K562 (cell line): ENCODE results near the gene SLC1A2. TPM values are rescaled to one million over a fixed set of nuclear protein-coding genes. Genes with fewer than 3 reads are reported as not detected.

Experiments used
- ATAC-seq: fragments of 200-7000 bp; cut with Tn5 transposase; 3 replicates; pipeline ENCODE4 v1.9.1; 2020; ENCODE audit warnings: moderate library complexity
- BruUV-seq: library from RNA; stranded (reverse); fragments of 400-500 nt; replicated peaks from 2 replicates; lab custom pipeline; 2021; lab: Mats Ljungman, UMichigan
- CTCF ChIA-PET: fragments of 300-600 bp; formaldehyde crosslinking; extraction: SDS; loops from one replicate; lab custom pipeline; 2021; ENCODE audit warnings: low intra/inter-chr PET ratio; lab: Yijun Ruan, JAX
- POLR2A ChIA-PET: fragments of 300-600, 350-650 bp; sonication (Branson Sonifier 250); formaldehyde crosslinking; extraction: SDS; loops from one replicate; lab custom pipeline; 2021; ENCODE audit warnings: antibody characterized with exemption, inconsistent platforms; lab: Yijun Ruan, JAX
- DNase-seq, 4 experiments: peaks; one replicate each; pipeline versions ENCODE4 v3.0.0 to v3.0.0-alpha.2; 2011 to 2018; ENCODE audit warnings: low spot score in 3 of 4, mixed read lengths in 3 of 4; ENCODE audit errors: extremely low read depth in 1 of 4
- FAIRE-seq: peaks from 2 replicates; lab custom pipeline; 2011; peaks lifted over from hg19 to GRCh38; lab: Jason Lieb, UNC
- H2AFZ ChIP-seq: 2 replicates; pipeline ENCODE4 v1.6.0; 2011; ENCODE audit warnings: low read depth, low read length, control low read depth, inconsistent platforms
- H3K27ac ChIP-seq: fragments of 200-600 bp; 3 replicates; pipeline ENCODE4 v1.8.0; 2011; ENCODE audit warnings: low read depth, mild to moderate bottlenecking, control low read depth, inconsistent platforms, low read length, moderate library complexity, mixed read lengths; ENCODE audit errors: extremely low read depth
- H3K27me3 ChIP-seq, 2 experiments: fragments of 300-600 bp in 1 of 2; 2 replicates in 1 of 2; 3 replicates in 1 of 2; pipeline versions ENCODE4 v1.6.0 to v1.8.0; 2011; ENCODE audit warnings: inconsistent platforms in 2 of 2, low read length in 2 of 2, mild to moderate bottlenecking in 1 of 2, mixed read lengths in 1 of 2, moderate library complexity in 1 of 2; ENCODE audit not compliant: control insufficient read depth in 2 of 2, insufficient read depth in 2 of 2
- H3K36me3 ChIP-seq: fragments of 300-600 bp; 3 replicates; pipeline ENCODE4 v1.8.0; 2011; ENCODE audit warnings: mild to moderate bottlenecking, low read length, inconsistent platforms; ENCODE audit not compliant: control insufficient read depth, insufficient read depth
- H3K4me1 ChIP-seq, 2 experiments: fragments of 200-600 bp in 1 of 2; replicated peaks in 1 of 2; 2 replicates in 1 of 2; 3 replicates in 1 of 2; pipeline versions ENCODE4 v1.5.1 to v1.8.0; 2011; ENCODE audit warnings: inconsistent platforms in 2 of 2, low read length in 2 of 2, mild to moderate bottlenecking in 1 of 2, mixed read lengths in 1 of 2, moderate library complexity in 1 of 2; ENCODE audit not compliant: control insufficient read depth in 2 of 2, insufficient read depth in 2 of 2
- H3K4me2 ChIP-seq: 2 replicates; pipeline ENCODE4 v1.6.1; 2011; ENCODE audit warnings: low read length, control low read depth, inconsistent platforms, mixed read lengths; ENCODE audit not compliant: insufficient read depth
- H3K4me3 ChIP-seq: fragments of 200-600 bp; sonication (generic), shearing (Covaris generic); 2 replicates; pipeline ENCODE4 v1.5.1; 2016; ENCODE audit warnings: control low read depth, inconsistent platforms
- H3K79me2 ChIP-seq: fragments of 200-600 bp; 3 replicates; pipeline ENCODE4 v1.8.0; 2011; ENCODE audit warnings: low read length, inconsistent platforms; ENCODE audit not compliant: control insufficient read depth, insufficient read depth
- H3K9ac ChIP-seq, 2 experiments: 2 replicates each; pipeline versions ENCODE4 v1.6.0 to v1.6.1; 2011; ENCODE audit warnings: low read depth in 2 of 2, low read length in 2 of 2, control low read depth in 1 of 2, inconsistent platforms in 1 of 2, mild to moderate bottlenecking in 1 of 2, mixed read lengths in 1 of 2; ENCODE audit not compliant: insufficient read depth in 1 of 2
- H3K9me1 ChIP-seq: one replicate; pipeline ENCODE4 v1.6.0; 2011; ENCODE audit warnings: inconsistent platforms, mild to moderate bottlenecking, low read length, moderate library complexity; ENCODE audit not compliant: control insufficient read depth, insufficient read depth
- H3K9me3 ChIP-seq: replicated peaks from 2 replicates; pipeline ENCODE4 v1.5.1; 2011; ENCODE audit warnings: low read depth, low read length, inconsistent platforms; ENCODE audit not compliant: control insufficient read depth, insufficient read depth
- H4K20me1 ChIP-seq: replicated peaks from 2 replicates; pipeline ENCODE4 v1.6.1; 2011; ENCODE audit warnings: low read length, inconsistent platforms, mixed read lengths; ENCODE audit not compliant: control insufficient read depth, insufficient read depth
- CTBP1 ChIP-seq: fragments of 450-650 bp; IDR thresholded peaks from 2 replicates; pipeline ENCODE4 v1.6.1; 2016; ENCODE audit warnings: borderline replicate concordance
- DLX4 ChIP-seq: fragments of 250-450 bp; sonication (Bioruptor Pico); IDR thresholded peaks from 2 replicates; pipeline ENCODE4 v1.6.1; 2021; ENCODE audit warnings: mild to moderate bottlenecking
- DMBX1 ChIP-seq: fragments of 250-450 bp; sonication (Bioruptor Pico); IDR thresholded peaks from 2 replicates; pipeline ENCODE4 v1.8.0; 2022; ENCODE audit warnings: inconsistent platforms, mild to moderate bottlenecking, moderate library complexity, borderline replicate concordance
- GTF2A2 ChIP-seq: IDR thresholded peaks from 2 replicates; pipeline ENCODE4 v1.6.1; 2016; ENCODE audit warnings: mild to moderate bottlenecking, missing genetic modification characterization, missing compliant biosample characterization
- IRF2 ChIP-seq: sonication (generic); formaldehyde crosslinking; IDR thresholded peaks from 2 replicates; pipeline ENCODE4 v1.8.1; 2022; ENCODE audit warnings: mild to moderate bottlenecking, missing genetic modification reagents
- PCBP1 ChIP-seq: fragments of 200-400 bp; formaldehyde crosslinking; IDR thresholded peaks from 2 replicates; pipeline ENCODE4 v1.6.1; 2018; ENCODE audit warnings: mild to moderate bottlenecking, low read depth, low read length; ENCODE audit not compliant: poor library complexity, severe bottlenecking
- SMARCC2 ChIP-seq: fragments of 450-650 bp; IDR thresholded peaks from 2 replicates; pipeline ENCODE4 v1.6.1; 2017; ENCODE audit warnings: antibody characterized with exemption, moderate library complexity, mild to moderate bottlenecking, low read depth
- TFE3 ChIP-seq: fragments of 450-650 bp; formaldehyde crosslinking; IDR thresholded peaks from 2 replicates; pipeline ENCODE4 v1.4.0; 2020; ENCODE audit warnings: mild to moderate bottlenecking, mixed read lengths
- YY1 ChIP-seq, 3 experiments: IDR thresholded peaks; 2 replicates each; pipeline ENCODE4 v1.6.1; 2011; ENCODE audit warnings: low read length in 2 of 3, mild to moderate bottlenecking in 2 of 3, moderate library complexity in 2 of 3, borderline replicate concordance in 1 of 3, control low read depth in 1 of 3, low read depth in 1 of 3; ENCODE audit not compliant: insufficient read depth in 3 of 3, insufficient replicate concordance in 2 of 3, control insufficient read depth in 1 of 3, insufficient read length in 1 of 3; ENCODE audit errors: extremely low read depth in 1 of 3
- ZNF696 ChIP-seq: fragments of 250-450 bp; sonication (Bioruptor Pico); conservative IDR thresholded peaks from 2 replicates; pipeline ENCODE4 v1.4.0; 2020; ENCODE audit warnings: mild to moderate bottlenecking, moderate library complexity
- ZNF79 ChIP-seq: fragments of 250-450 bp; sonication (Bioruptor Pico); IDR thresholded peaks from 2 replicates; pipeline ENCODE4 v1.4.0; 2020; ENCODE audit warnings: low read depth, mild to moderate bottlenecking, moderate library complexity
- WGBS: fragments of 100-300 bp; shearing (Covaris generic); methylation state at CpG from one replicate; pipeline ENCODE4 v1.1.6; 2016; ENCODE audit warnings: low coverage, mixed read lengths; ENCODE audit not compliant: insufficient coverage; ENCODE audit errors: missing lambda C conversion rate; 5-methylcytosine and 5-hydroxymethylcytosine counted together
- in situ Hi-C: fragments of 300-500 bp; cut with MboI; formaldehyde crosslinking; loops from 4 replicates; pipeline ENCODE4 v1.15.0; 2018; ENCODE audit warnings: inconsistent platforms, mixed read lengths
- intact Hi-C: fragments of 100-400 bp; cut with micrococcal nuclease; formaldehyde crosslinking; loops from 2 replicates; pipeline ENCODE4 v1.14.2; 2022
- polyA plus RNA-seq, 8 experiments: library from polyadenylated mRNA; depleted of rRNA in 4 of 8; stranded (reverse) in 5 of 8; unstranded in 3 of 8; fragments of >200 nt; fragmentation: Nextera tagmentation in 2 of 8; fragmentation: Illumina TruSeq in 1 of 8; extraction: Ambion mirVana in 2 of 8; extraction: Trizol in 1 of 8; gene quantifications; 2 replicates each; pipeline versions ENCODE4 v1.2.1 to v1.2.3, GENCODE V29; 2011 to 2014; ENCODE audit warnings: inconsistent platforms in 1 of 8, missing spikeins in 1 of 8
- total RNA-seq, 7 experiments: library from RNA; depleted of rRNA in 6 of 7; stranded (reverse); fragments of >200 nt in 6 of 7; fragmentation: Illumina TruSeq in 2 of 7; extraction: Trizol in 2 of 7; gene quantifications; 2 replicates each; pipeline versions ENCODE4 v1.2.1 to v1.2.3, GENCODE V29; 2011 to 2021; ENCODE audit warnings: low replicate concordance in 1 of 7

The SLC1A2 gene
- total and polyA plus RNA-seq, 9 of the 15 experiments (the other 6 are each of a cell fraction or from before 2014, with no cell fraction given) = 0.03 to 0.07 (median 0.04) TPM; not detected in 5

- ChIA-PET CTCF (no interaction called here), POLR2A (no interaction called here)
- Histone ChIP-seq H3K36me3 (no peaks in the 10 kb centered on the region), H3K27me3 (no peaks in the 10 kb centered on the region), H3K79me2 (no peaks in the 10 kb centered on the region), H3K4me3 (no peak overlapping the region)
- in situ Hi-C loops = no loop called here
- WGBS = 1% methylated on average over 5 of the region's 5 CpGs
- no peak for FAIRE-seq
- TF ChIP-seq YY1 (IDR thresholded peaks at IDR 0.05; ENCODE audit: borderline replicate concordance in 1 of 3, control insufficient read depth in 1 of 3, extremely low read depth in 1 of 3, insufficient read depth in 3 of 3, insufficient read length in 1 of 3, insufficient replicate concordance in 2 of 3, low read depth in 1 of 3, low read length in 2 of 3) = no peak
- no peak for TF ChIP-seq DMBX1 (CRISPR knock-in tag)
- no peak for TF ChIP-seq IRF2
- TF ChIP-seq SMARCC2 = no peak
- TF ChIP-seq CTBP1 = no peak
- TF ChIP-seq PCBP1 = no peak
- no peak for TF ChIP-seq GTF2A2 (tag)
- TF ChIP-seq DLX4 (CRISPR knock-in tag) = no peak
- TF ChIP-seq TFE3 (CRISPR knock-in tag) = no peak
- no peak for TF ChIP-seq ZNF696 (CRISPR knock-in tag)
- no peak for TF ChIP-seq ZNF79 (CRISPR knock-in tag)
- TF ChIP-seq, all 486 proteins: peak for 0
- BruUV-seq = no TSS peak
- no peaks in the 10 kb centered on the region; a peak in 1 of 5 replicates for H3K4me1 ChIP-seq
- ATAC-seq (no peak), DNase-seq (no peak)
- intact Hi-C loops = no loop called here
- no peaks in the 10 kb centered on the region for H3K9me1 ChIP-seq
- no peaks in the 10 kb centered on the region for H3K9me3 ChIP-seq
- no peak overlapping the region for H3K9ac ChIP-seq
- no peak overlapping the region for H3K27ac ChIP-seq
- H2AFZ ChIP-seq = no peak overlapping the region
- no peak overlapping the region for H3K4me2 ChIP-seq
- H4K20me1 ChIP-seq = no peaks in the 10 kb centered on the region
Observed at GRCh38 chr11:35363246-35363801, 56.0 kb downstream of the SLC1A2 start.
